Measurements from ENCODE around the gene CASZ1. TPM values are rescaled to one million over a fixed set of nuclear protein-coding genes. Genes with fewer than 3 reads are reported as not detected.

CASZ1 gene
- total RNA-seq, 1 experiment from 2014 or later: 3.9 TPM

DNA sequence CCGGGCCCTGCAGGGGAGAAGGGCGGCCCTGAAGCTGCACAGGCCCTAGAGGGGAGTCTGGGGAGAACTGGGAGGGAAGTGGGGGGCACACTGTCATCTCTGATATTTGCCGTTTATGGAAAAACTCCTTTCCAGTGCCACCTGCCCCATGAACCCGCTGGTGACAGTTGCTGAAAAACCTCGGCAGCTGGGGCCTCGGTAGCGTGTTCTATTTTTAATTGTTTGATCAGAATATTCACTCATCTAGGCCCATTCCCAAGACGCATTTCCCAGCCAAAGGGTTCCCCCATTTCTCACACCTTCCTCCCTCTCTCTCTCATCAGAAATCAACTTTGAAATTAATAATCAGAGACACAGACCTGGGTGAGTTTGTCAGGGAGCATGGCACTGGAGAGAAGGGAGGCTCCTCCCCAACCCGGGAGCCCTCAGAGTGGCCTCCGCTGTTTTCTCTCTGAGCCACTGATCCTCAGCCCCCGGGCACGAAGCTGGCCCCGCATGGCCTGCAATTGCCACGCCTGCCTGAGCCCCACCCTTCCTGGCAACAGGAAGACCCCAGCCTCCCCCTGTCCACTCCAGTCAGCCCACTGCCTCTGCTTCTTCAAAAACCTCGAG, 111.1 kb downstream of the CASZ1 start:
- H3K4me3 Mint-ChIP-seq: no peak overlapping the region
- Histone ChIP-seq H4K20me1 (ENCODE audit: control insufficient read depth, insufficient read depth, insufficient read length) (no peaks in the 10 kb centered on the region), H4K5ac (ENCODE audit: insufficient read length, low read depth, low read length) (no peak overlapping the region), H2BK15ac (ENCODE audit: low read depth, low read length) (no peak overlapping the region), H3K18ac (ENCODE audit: insufficient read length, low read depth, low read length) (no peak overlapping the region), H4K8ac (replicated peaks; ENCODE audit: insufficient read length, low read depth, low read length) (no peak overlapping the region), H3K4me1 (ENCODE audit: insufficient read depth, low read length) (0 out of 2 replicates have a peak, but pooled peaks cover 4% of the 10 kb centered on the region), H2BK5ac (ENCODE audit: insufficient read length, low read length) (no peak overlapping the region), H3K79me2 (ENCODE audit: insufficient read depth, low read length) (no peaks in the 10 kb centered on the region), H2AK5ac (ENCODE audit: insufficient read length, low read length) (no peak overlapping the region), H2BK120ac (ENCODE audit: low read depth, low read length, poor library complexity, severe bottlenecking) (no peak overlapping the region), H3K14ac (ENCODE audit: insufficient read depth, low read length) (no peak overlapping the region), H3K27ac (ENCODE audit: insufficient read length, low read depth, low read length) (no peak overlapping the region), H3K9ac (ENCODE audit: extremely low read depth, insufficient read length, low read length) (no peak overlapping the region), H3K4me2 (ENCODE audit: insufficient read depth, insufficient read length, low read length) (no peak overlapping the region), H3K4ac (ENCODE audit: low read depth, low read length) (no peak overlapping the region), H3K27me3 (ENCODE audit: insufficient read depth, low read length) (no peaks in the 10 kb centered on the region), H3K79me1 (ENCODE audit: insufficient read depth, low read depth, low read length, poor library complexity, severe bottlenecking) (no peaks in the 10 kb centered on the region), H3K56ac (ENCODE audit: insufficient read length, low read depth, low read length) (no peak overlapping the region), H3K23me2 (ENCODE audit: insufficient read length, low read depth, low read length, poor library complexity, severe bottlenecking) (no peaks in the 10 kb centered on the region), H3K9me3 (ENCODE audit: control insufficient read depth, low read depth, low read length) (no peaks in the 10 kb centered on the region), H2AFZ (ENCODE audit: low read length) (no peak overlapping the region), H3T11ph (ENCODE audit: low read length) (no peak overlapping the region), H2BK20ac (ENCODE audit: low read depth, low read length, poor library complexity, severe bottlenecking) (no peak overlapping the region), H4K91ac (ENCODE audit: insufficient read length, low read depth, low read length) (no peak overlapping the region), H2BK12ac (ENCODE audit: insufficient read length, low read depth, low read length) (no peak overlapping the region), H3K23ac (ENCODE audit: insufficient read length, low read depth, low read length) (no peak overlapping the region)
- no peak for DNase-seq
- WGBS (ENCODE audit: extremely low coverage, insufficient read length, low lambda C conversion rate): no CpG with 5 or more reads among the region's 15 CpGs
- no peaks in the 10 kb centered on the region for H3K36me3 Mint-ChIP-seq (ENCODE audit: insufficient read depth in 1 of 3, low read depth in 3 of 3)
- H3K27me3 Mint-ChIP-seq (ENCODE audit: low read depth): peaks cover 2% of the 10 kb centered on the region; the same call in 1 of the 2 replicates
- no peaks in the 10 kb centered on the region; a peak in 1 of 5 replicates for H3K9me3 Mint-ChIP-seq
- H3K27ac Mint-ChIP-seq: no peak overlapping the region
- TF ChIP-seq, protein P1, sequence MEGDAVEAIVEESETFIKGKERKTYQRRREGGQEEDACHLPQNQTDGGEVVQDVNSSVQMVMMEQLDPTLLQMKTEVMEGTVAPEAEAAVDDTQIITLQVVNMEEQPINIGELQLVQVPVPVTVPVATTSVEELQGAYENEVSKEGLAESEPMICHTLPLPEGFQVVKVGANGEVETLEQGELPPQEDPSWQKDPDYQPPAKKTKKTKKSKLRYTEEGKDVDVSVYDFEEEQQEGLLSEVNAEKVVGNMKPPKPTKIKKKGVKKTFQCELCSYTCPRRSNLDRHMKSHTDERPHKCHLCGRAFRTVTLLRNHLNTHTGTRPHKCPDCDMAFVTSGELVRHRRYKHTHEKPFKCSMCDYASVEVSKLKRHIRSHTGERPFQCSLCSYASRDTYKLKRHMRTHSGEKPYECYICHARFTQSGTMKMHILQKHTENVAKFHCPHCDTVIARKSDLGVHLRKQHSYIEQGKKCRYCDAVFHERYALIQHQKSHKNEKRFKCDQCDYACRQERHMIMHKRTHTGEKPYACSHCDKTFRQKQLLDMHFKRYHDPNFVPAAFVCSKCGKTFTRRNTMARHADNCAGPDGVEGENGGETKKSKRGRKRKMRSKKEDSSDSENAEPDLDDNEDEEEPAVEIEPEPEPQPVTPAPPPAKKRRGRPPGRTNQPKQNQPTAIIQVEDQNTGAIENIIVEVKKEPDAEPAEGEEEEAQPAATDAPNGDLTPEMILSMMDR (conservative IDR thresholded peaks at IDR 0.05): no peak
- peaks cover 37 to 47% of the 10 kb centered on the region in 2 experiments for H3K4me1 Mint-ChIP-seq

All from H9 (cell line).